ENCODE results near the gene TSPO.

Gene TSPO

DNA sequence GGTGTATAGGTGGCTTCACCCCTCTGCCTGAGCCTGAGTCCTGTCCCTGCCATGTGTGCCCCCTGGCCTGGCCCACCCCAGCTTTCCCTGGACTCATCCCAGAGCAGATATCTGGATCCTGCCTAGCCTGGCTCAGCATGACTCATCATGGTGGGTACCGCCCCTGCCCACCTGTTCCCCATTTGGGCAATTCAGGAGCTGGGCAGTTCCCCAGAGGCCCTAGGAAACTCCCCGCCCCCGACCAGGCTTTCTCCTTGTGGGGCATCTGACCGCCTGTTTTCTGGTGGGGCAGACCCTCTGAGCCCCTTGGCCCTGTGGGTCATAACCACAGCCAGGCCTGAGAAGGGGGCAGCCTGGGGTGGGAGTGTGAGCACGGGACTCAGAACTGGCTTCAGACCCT, 4.4 kb downstream of the TSPO start:
- H3K9me3 ChIP-seq = no peaks in the 10 kb centered on the region
- H3K4me3 ChIP-seq (ENCODE audit: low read depth, low read length) = no peak overlapping the region
- H3K27me3 ChIP-seq = no peaks in the 10 kb centered on the region; the same call in 1 of the 2 replicates
- TF ChIP-seq, protein P1, sequence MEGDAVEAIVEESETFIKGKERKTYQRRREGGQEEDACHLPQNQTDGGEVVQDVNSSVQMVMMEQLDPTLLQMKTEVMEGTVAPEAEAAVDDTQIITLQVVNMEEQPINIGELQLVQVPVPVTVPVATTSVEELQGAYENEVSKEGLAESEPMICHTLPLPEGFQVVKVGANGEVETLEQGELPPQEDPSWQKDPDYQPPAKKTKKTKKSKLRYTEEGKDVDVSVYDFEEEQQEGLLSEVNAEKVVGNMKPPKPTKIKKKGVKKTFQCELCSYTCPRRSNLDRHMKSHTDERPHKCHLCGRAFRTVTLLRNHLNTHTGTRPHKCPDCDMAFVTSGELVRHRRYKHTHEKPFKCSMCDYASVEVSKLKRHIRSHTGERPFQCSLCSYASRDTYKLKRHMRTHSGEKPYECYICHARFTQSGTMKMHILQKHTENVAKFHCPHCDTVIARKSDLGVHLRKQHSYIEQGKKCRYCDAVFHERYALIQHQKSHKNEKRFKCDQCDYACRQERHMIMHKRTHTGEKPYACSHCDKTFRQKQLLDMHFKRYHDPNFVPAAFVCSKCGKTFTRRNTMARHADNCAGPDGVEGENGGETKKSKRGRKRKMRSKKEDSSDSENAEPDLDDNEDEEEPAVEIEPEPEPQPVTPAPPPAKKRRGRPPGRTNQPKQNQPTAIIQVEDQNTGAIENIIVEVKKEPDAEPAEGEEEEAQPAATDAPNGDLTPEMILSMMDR (IDR thresholded peaks at IDR 0.05; ENCODE audit: low read depth, low read length) = no peak
- peak; percentile 44 for DNase-seq
- peaks cover 8% of the 10 kb centered on the region for H3K4me1 ChIP-seq
- peaks cover 15% of the 10 kb centered on the region for H3K36me3 ChIP-seq

DNA sequence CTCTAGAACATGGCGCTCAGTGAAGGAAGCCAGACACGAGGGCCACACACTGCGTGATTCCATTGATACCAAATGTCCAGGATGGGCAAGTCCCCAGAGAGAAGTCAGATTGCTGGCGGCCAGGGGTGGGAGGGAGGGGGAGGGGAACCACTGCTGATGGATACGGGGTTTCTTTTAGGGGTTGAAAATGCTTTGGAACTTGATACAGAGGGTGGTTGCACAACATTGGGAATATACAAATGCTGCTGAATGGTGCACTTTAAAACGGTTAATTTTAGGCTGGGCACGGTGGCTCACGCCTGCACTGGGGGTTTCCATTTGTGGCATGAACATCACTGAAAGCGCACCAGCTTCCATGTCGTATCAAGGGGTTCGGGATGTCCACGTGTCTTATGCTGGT, 5.1 kb downstream of the TSPO start:
- no peak overlapping the region for H3K4me3 ChIP-seq (ENCODE audit: low read depth, low read length)
- TF ChIP-seq, protein P1 (IDR thresholded peaks at IDR 0.05; ENCODE audit: low read depth, low read length) = no peak
- peaks cover 8% of the 10 kb centered on the region for H3K4me1 ChIP-seq

DNA sequence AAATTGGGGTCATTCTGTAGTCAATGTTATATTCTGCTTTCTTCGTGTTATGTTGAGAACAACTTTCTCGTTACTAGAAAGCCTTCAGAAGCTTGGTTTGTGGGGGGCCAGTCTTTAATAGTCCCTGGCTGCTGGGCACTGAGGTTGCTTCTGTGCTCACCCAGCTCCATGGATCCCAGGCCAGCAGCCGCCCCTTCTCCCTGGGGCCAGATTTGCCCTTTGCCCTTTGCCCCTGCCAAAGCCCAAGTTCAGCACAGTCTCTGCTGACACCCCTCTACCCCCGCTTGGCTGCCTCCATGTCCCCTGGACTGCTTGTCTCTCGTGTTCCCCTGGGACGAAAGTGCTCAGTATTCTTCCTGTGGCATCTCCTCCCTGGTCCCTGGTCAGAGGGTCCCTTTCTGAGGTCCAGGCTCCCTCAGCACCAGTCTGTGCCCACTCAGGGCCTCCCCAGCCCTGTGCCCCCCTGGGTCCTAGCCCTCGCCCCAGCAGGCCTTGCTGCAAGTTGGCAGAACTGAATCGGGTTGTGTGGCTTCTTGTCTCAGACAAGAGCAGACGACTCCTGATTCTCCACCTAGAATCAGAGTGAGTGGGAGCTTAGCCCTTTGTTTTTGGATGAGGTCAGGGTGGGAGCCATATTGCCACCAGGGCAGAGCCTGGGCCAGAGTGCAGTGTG, 6.7 kb downstream of the TSPO start:
- H3K36me3 ChIP-seq = peaks cover 24% of the 10 kb centered on the region
- no peak for DNase-seq

More for the DNA sequence above, 5.1 kb downstream of the TSPO start:
- Histone ChIP-seq H3K9me3 (no peaks in the 10 kb centered on the region), H3K27me3 (no peaks in the 10 kb centered on the region; the same call in 1 of the 2 replicates), H3K36me3 (peaks cover 18% of the 10 kb centered on the region)
- DNase-seq = no peak

DNA sequence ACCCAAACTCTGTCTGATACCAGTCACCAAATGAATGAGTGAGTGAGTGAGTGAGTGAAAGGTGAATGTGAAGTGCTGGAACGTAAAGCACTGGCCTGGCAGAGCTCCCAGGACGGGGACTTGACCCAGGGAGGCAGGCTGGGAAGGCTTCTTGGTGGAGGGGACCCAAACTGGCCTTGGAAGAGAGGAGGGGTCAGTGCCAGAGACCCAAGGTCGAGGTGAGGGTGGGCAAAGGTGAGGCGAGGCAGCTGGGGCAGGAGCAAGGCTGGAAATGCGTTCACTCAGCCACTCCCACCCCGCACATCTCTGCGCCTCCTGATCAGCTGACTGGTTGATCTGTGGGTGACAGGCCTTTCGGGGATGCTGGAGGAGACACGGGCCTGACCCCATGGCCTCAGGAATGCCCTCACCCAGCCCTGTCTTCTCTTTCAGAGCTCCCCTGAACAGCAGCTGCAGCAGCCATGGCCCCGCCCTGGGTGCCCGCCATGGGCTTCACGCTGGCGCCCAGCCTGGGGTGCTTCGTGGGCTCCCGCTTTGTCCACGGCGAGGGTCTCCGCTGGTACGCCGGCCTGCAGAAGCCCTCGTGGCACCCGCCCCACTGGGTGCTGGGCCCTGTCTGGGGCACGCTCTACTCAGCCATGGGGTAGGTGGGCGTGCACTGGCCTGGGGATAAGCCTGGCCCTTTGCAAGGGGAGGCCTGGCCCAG, 7.6 kb downstream of the TSPO start:
- peaks cover 8% of the 10 kb centered on the region for H3K4me1 ChIP-seq
- DNase-seq = no peak
- peaks cover 24% of the 10 kb centered on the region for H3K36me3 ChIP-seq
- TF ChIP-seq, protein P1 (IDR thresholded peaks at IDR 0.05; ENCODE audit: low read depth, low read length) = no peak
- H3K4me3 ChIP-seq (ENCODE audit: low read depth, low read length) = no peak overlapping the region
- no peaks in the 10 kb centered on the region for H3K9me3 ChIP-seq
- no peaks in the 10 kb centered on the region for H3K27me3 ChIP-seq

More for the DNA sequence above, 6.7 kb downstream of the TSPO start:
- no peaks in the 10 kb centered on the region for H3K27me3 ChIP-seq
- no peaks in the 10 kb centered on the region for H3K9me3 ChIP-seq
- TF ChIP-seq, protein P1 (IDR thresholded peaks at IDR 0.05; ENCODE audit: low read depth, low read length) = no peak
- peaks cover 8% of the 10 kb centered on the region for H3K4me1 ChIP-seq
- no peak overlapping the region for H3K4me3 ChIP-seq (ENCODE audit: low read depth, low read length)

DNA sequence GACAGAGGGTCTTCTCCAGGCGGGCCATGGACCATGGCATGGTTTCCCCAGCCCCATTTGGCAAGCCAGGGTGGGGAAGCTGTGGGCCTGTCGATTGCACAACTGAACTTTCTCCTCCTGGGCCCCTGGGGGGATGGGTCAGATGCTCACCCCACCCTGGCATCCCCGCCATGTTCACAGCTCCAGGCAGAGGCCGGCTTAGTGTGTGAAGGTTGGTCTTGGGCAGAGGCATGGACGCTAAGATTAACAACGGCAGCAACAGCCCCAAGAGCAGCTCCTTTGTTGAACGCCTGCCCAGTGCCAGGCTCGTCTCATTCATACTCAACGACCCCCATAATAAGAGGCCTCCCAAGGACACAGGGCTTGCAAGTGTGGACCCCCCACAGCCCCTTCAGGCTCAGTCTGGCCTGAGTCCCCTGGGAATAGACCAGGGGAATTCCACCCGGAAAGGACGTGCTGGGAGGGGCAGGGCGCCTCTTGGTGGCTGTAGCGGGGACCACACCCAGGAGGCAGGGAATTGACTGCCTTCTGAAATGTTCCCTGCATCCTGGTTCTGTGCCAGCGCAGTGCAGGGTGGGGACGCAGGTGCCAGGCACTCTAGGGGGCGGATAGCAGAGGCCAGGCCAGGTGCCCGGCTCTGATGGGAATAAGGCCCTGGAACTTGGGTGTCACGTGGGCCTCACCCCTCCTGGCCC, 8.3 kb downstream of the TSPO start:
- TF ChIP-seq, protein P1 (IDR thresholded peaks at IDR 0.05; ENCODE audit: low read depth, low read length) = peak; percentile 40
- no peak overlapping the region for H3K4me3 ChIP-seq (ENCODE audit: low read depth, low read length)
- peak; percentile 47 for DNase-seq
- no peaks in the 10 kb centered on the region for H3K9me3 ChIP-seq
- H3K36me3 ChIP-seq = peaks cover 24% of the 10 kb centered on the region
- no peaks in the 10 kb centered on the region for H3K27me3 ChIP-seq
- H3K4me1 ChIP-seq = peaks cover 8% of the 10 kb centered on the region
